Measurements from ENCODE around the gene ZNF775.
"Not testable (repeated sequence)": the region's sequence is repeated elsewhere in the genome, so short reads cannot be mapped to it uniquely, and the experiment has no call there.

Gene ZNF775

GRCh38 chr7:150383710-150384397 lies 4.7 kb downstream of the ZNF775 start:
- peak; percentile 99 to 100 for DNase-seq

- peak in 1 of 2 experiments; percentile 71 for DNase-seq
These were observed 5.5 kb downstream of the ZNF775 start for GRCh38 chr7:150384406-150385301.

GRCh38 chr7:150385302-150385723 lies 6.2 kb downstream of the ZNF775 start:
- peak; percentile 38 to 74 for DNase-seq

- not testable (repeated sequence) for DNase-seq
These were observed 6.8 kb downstream of the ZNF775 start for GRCh38 chr7:150385884-150386283.

GRCh38 chr7:150388306-150388705 lies 9.2 kb downstream of the ZNF775 start:
- no peak for DNase-seq

GRCh38 chr7:150388709-150389531 lies 9.8 kb downstream of the ZNF775 start:
- peak; percentile 38 to 70 for DNase-seq

GRCh38 chr7:150389532-150389816 lies 10.3 kb downstream of the ZNF775 start:
- no peak for DNase-seq

GRCh38 chr7:150390205-150390604 lies 11.1 kb downstream of the ZNF775 start:
- no peak for DNase-seq

GRCh38 chr7:150393325-150393724 lies 14.2 kb downstream of the ZNF775 start:
- no peak for DNase-seq

GRCh38 chr7:150396426-150396825 lies 17.3 kb downstream of the ZNF775 start:
- no peak for DNase-seq

- DNase-seq: no peak
These were observed 17.7 kb downstream of the ZNF775 start for GRCh38 chr7:150396851-150397260.

GRCh38 chr7:150397346-150398107 lies 18.4 kb downstream of the ZNF775 start:
- DNase-seq: no peak

- no peak for DNase-seq
These were observed 19.2 kb downstream of the ZNF775 start for GRCh38 chr7:150398108-150398964.

- no peak for DNase-seq
These were observed 19.8 kb downstream of the ZNF775 start for GRCh38 chr7:150398965-150399320.

GRCh38 chr7:150399421-150400007 lies 20.4 kb downstream of the ZNF775 start:
- DNase-seq: no peak

- DNase-seq: no peak
These were observed 21.1 kb downstream of the ZNF775 start for GRCh38 chr7:150400008-150400787.

GRCh38 chr7:150400788-150401423 lies 21.8 kb downstream of the ZNF775 start:
- no peak for DNase-seq

GRCh38 chr7:150401424-150401790 lies 22.3 kb downstream of the ZNF775 start:
- no peak for DNase-seq

- DNase-seq: no peak
These were observed 22.9 kb downstream of the ZNF775 start for GRCh38 chr7:150401861-150402631.

Measured in NCI-H526 (cell line).